Neural progenitor cell (in vitro differentiated cells): ENCODE data around the gene DEGS1. TPM values are rescaled to one million over a fixed set of nuclear protein-coding genes. Genes with fewer than 3 reads are reported as not detected.
A peak's percentile ranks its signal among the peaks of the same experiment; 100 is the strongest.

Source experiments
- DNase-seq: peaks from one replicate; pipeline ENCODE4 v3.0.0-alpha.2; 2016; ENCODE audit warnings: low spot score
- H2AFZ ChIP-seq: fragments of 200-600 bp; sonication (generic); replicated peaks from 2 replicates; pipeline ENCODE4 v1.6.1; 2016; ENCODE audit warnings: antibody characterized with exemption
- H3F3A ChIP-seq: fragments of 200-600 bp; sonication (generic); 2 replicates; pipeline ENCODE4 v1.6.1; 2016; ENCODE audit warnings: antibody characterized with exemption, low read depth
- H3K27ac ChIP-seq: fragments of 200-600 bp; sonication (generic); 2 replicates; pipeline ENCODE4 v1.5.1; 2016; ENCODE audit warnings: mild to moderate bottlenecking
- H3K27me3 ChIP-seq: fragments of 200-600 bp; sonication (generic); 2 replicates; pipeline ENCODE4 v1.6.1; 2016; ENCODE audit warnings: mild to moderate bottlenecking, moderate library complexity
- H3K36me3 ChIP-seq: fragments of 200-600 bp; sonication (generic); 2 replicates; pipeline ENCODE4 v1.5.1; 2016
- H3K4me1 ChIP-seq: fragments of 200-600 bp; sonication (generic); 2 replicates; pipeline ENCODE4 v1.6.1; 2016; ENCODE audit warnings: mixed run types
- H3K4me2 ChIP-seq: fragments of 200-600 bp; sonication (generic); 2 replicates; pipeline ENCODE4 v1.6.1; 2016
- H3K4me3 ChIP-seq: fragments of 200-600 bp; sonication (generic); 2 replicates; pipeline ENCODE4 v1.5.1; 2016
- H3K79me2 ChIP-seq: fragments of 200-600 bp; sonication (generic); 2 replicates; pipeline ENCODE4 v1.6.1; 2016; ENCODE audit warnings: low read depth
- H3K9ac ChIP-seq: fragments of 200-600 bp; sonication (generic); 2 replicates; pipeline ENCODE4 v1.6.1; 2016
- H3K9me3 ChIP-seq: fragments of 200-600 bp; sonication (generic); 2 replicates; pipeline ENCODE4 v1.5.1; 2016; ENCODE audit warnings: low read depth
- H4K20me1 ChIP-seq: fragments of 200-600 bp; sonication (generic); 2 replicates; pipeline ENCODE4 v1.6.1; 2016; ENCODE audit warnings: low read depth
- H3K27ac Mint-ChIP-seq: 3 replicates; pipeline ENCODE4 v1.8.0; 2021; ENCODE audit warnings: mixed read lengths
- H3K27me3 Mint-ChIP-seq: 2 replicates; pipeline ENCODE4 v1.8.0; 2022; ENCODE audit warnings: low read depth, mild to moderate bottlenecking, inconsistent platforms, moderate library complexity, mixed read lengths; ENCODE audit not compliant: insufficient read depth
- H3K36me3 Mint-ChIP-seq: 3 replicates; pipeline ENCODE4 v1.8.0; 2021; ENCODE audit warnings: mixed read lengths
- H3K4me1 Mint-ChIP-seq: 3 replicates; pipeline ENCODE4 v1.8.0; 2021; ENCODE audit warnings: mixed read lengths
- H3K4me3 Mint-ChIP-seq: 3 replicates; pipeline ENCODE4 v1.8.0; 2021; ENCODE audit warnings: mild to moderate bottlenecking, moderate library complexity, mixed read lengths
- H3K9me3 Mint-ChIP-seq: 3 replicates; pipeline ENCODE4 v1.8.0; 2020; ENCODE audit warnings: mixed read lengths
- EZH2 ChIP-seq: fragments of 200-600 bp; sonication (generic); IDR thresholded peaks from 2 replicates; pipeline ENCODE4 v1.6.1; 2017; ENCODE audit warnings: antibody characterized with exemption, mild to moderate bottlenecking, moderate library complexity
- EZH2phosphoT487 ChIP-seq: fragments of 200-600 bp; sonication (generic); IDR thresholded peaks from 2 replicates; pipeline ENCODE4 v1.6.1; 2017; ENCODE audit warnings: antibody characterized with exemption
- total RNA-seq: library from RNA; depleted of rRNA; stranded (reverse); fragments of >200 nt; gene quantifications from 2 replicates; pipeline ENCODE4 v1.2.3, GENCODE V29; 2015; ENCODE audit warnings: low replicate concordance
- TF ChIP-seq, protein P1 (sequence below): fragments of 200-600 bp; sonication (generic); IDR thresholded peaks from 2 replicates; pipeline ENCODE4 v1.5.1; 2017; ENCODE audit warnings: antibody characterized with exemption, mild to moderate bottlenecking

The DEGS1 gene
- 47.4 and 91.2 TPM in 2 replicates for total RNA-seq

DNA sequence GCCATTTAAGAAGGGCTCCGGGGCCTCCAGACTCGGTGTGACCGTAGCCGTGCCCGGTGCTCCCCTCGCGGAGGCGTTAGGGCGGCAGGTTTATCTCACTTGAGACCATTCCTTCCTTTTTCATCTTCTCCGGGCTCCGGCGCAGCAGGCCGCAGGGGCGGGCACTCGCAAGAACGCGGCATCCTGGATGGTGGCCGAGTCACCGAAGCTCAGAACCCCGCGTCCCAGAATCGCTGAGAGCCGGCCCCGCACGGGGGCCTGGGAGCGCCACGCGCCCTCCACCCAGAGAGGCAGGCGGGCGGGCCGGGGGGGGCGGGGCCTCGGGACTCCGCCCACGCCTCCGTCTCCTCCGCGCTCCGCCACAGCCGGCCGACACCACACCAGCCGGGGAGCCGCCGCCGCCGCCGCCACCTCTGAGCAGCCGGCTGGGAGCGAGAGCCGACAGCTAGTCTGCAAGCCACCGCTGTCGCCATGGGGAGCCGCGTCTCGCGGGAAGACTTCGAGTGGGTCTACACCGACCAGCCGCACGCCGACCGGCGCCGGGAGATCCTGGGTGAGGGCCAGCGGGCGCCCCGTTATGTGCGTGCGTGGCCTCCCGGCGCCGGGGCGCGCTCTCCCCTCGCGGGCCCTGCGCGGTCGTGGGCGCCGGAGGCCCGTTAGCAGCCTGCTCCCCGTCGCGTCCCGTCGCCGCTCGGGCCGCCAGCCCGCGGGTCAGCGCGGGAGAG, at the start of gene DEGS1:
DEGS1 (plus strand) TSS at position 375 of the 725 bp plus-strand sequence; CDS start at position 472, 97 bp downstream.
- no peaks in the 10 kb centered on the region for H4K20me1 ChIP-seq
- no peaks in the 10 kb centered on the region for H3K36me3 ChIP-seq
- H2AFZ ChIP-seq = peak within 1 kb of the TSS; percentile 82
- Mint-ChIP-seq H3K27ac (peak within 1 kb of the TSS; percentile 88), H3K4me1 (peaks cover 20% of the 10 kb centered on the region), H3K9me3 (peaks cover 7% of the 10 kb centered on the region), H3K36me3 (peaks cover 22% of the 10 kb centered on the region), H3K4me3 (peak within 1 kb of the TSS; percentile 95), H3K27me3 (peaks cover 8% of the 10 kb centered on the region)
- H3K27me3 ChIP-seq = no peaks in the 10 kb centered on the region
- H3K4me1 ChIP-seq = peaks cover 6% of the 10 kb centered on the region
- no peaks in the 10 kb centered on the region for H3K9me3 ChIP-seq
- H3K27ac ChIP-seq = peak within 1 kb of the TSS; percentile 66
- peak within 1 kb of the TSS; percentile 86 for H3K4me2 ChIP-seq
- H3K79me2 ChIP-seq = peaks cover 46% of the 10 kb centered on the region
- H3F3A ChIP-seq = peaks cover 21% of the 10 kb centered on the region
- H3K4me3 ChIP-seq = peak within 1 kb of the TSS; percentile 69
- peak within 1 kb of the TSS; percentile 43 for H3K9ac ChIP-seq
- TF ChIP-seq EZH2 = peak; percentile 25
- TF ChIP-seq EZH2phosphoT487 = no peak
- TF ChIP-seq, protein P1, sequence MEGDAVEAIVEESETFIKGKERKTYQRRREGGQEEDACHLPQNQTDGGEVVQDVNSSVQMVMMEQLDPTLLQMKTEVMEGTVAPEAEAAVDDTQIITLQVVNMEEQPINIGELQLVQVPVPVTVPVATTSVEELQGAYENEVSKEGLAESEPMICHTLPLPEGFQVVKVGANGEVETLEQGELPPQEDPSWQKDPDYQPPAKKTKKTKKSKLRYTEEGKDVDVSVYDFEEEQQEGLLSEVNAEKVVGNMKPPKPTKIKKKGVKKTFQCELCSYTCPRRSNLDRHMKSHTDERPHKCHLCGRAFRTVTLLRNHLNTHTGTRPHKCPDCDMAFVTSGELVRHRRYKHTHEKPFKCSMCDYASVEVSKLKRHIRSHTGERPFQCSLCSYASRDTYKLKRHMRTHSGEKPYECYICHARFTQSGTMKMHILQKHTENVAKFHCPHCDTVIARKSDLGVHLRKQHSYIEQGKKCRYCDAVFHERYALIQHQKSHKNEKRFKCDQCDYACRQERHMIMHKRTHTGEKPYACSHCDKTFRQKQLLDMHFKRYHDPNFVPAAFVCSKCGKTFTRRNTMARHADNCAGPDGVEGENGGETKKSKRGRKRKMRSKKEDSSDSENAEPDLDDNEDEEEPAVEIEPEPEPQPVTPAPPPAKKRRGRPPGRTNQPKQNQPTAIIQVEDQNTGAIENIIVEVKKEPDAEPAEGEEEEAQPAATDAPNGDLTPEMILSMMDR = no peak
- peak; percentile 95 for DNase-seq

DNA sequence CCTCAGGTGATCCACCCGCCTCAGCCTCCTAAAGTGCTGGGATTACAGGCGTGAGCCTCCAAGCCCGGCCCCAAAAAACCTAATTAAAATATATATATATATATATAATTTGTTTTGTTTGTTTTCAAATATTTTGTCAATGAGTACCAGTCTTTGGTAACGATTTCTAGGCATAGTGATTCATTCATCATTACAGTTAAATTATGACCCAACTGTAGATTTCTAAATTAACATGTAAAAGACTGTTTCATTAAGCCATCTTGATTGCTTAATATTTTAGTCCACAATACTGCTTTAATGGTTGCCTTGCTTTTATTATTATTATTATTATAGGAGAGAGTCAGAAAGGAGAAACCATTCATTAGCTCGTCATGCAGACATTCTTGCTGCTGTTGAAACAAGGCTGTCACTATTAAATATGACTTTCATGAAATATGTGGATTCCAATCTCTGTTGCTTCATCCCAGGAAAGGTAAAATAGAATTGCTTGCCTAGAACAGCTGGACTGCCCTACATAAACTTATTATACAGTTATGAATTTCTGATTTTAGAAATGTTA, 49.2 kb upstream of the DEGS1 start:
- H3K36me3 ChIP-seq = peaks cover 25% of the 10 kb centered on the region

DNA sequence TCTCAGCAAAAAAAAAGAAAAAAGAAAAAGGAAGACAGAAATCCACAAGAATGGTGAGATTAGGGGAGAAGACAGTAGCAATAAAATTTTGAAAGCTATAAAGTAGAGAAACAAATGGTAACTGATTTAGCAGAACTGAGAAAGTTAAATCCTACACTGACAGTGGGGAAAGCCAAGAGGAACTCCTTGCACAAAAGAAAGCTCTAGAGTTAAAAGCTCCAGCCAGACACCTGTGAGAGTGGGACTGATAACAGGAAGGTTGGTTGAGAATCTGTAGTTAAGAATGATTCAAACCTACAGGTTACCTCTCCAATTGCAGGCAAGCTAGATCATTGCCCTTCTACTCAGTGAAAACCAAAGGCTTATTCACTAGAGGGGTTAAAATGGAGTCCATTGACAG, 45.5 kb upstream of the DEGS1 start:
- Histone ChIP-seq H3K4me2 (no peak overlapping the region), H3K9ac (no peak overlapping the region), H3K9me3 (no peaks in the 10 kb centered on the region), H3K79me2 (no peaks in the 10 kb centered on the region), H3K36me3 (peaks cover 8% of the 10 kb centered on the region), H3F3A (no peaks in the 10 kb centered on the region), H3K27me3 (no peaks in the 10 kb centered on the region), H3K4me1 (no peaks in the 10 kb centered on the region), H3K27ac (no peak overlapping the region), H2AFZ (no peak overlapping the region), H3K4me3 (no peak overlapping the region), H4K20me1 (no peaks in the 10 kb centered on the region)
- Mint-ChIP-seq H3K4me1 (no peaks in the 10 kb centered on the region), H3K27me3 (no peaks in the 10 kb centered on the region), H3K27ac (no peak overlapping the region), H3K9me3 (no peaks in the 10 kb centered on the region), H3K36me3 (peaks cover 12% of the 10 kb centered on the region), H3K4me3 (no peak overlapping the region)
- DNase-seq = no peak
- TF ChIP-seq EZH2phosphoT487 = no peak
- TF ChIP-seq, protein P1 = no peak

More for the DNA sequence above, 49.2 kb upstream of the DEGS1 start:
- Histone ChIP-seq H3K79me2 (peaks cover 7% of the 10 kb centered on the region), H3K9me3 (no peaks in the 10 kb centered on the region), H3K4me1 (no peaks in the 10 kb centered on the region), H4K20me1 (no peaks in the 10 kb centered on the region), H3K4me3 (no peak overlapping the region), H3K27me3 (no peaks in the 10 kb centered on the region), H3K4me2 (no peak overlapping the region), H2AFZ (no peak overlapping the region), H3K9ac (no peak overlapping the region), H3K27ac (no peak overlapping the region), H3F3A (no peaks in the 10 kb centered on the region)
- Mint-ChIP-seq H3K4me1 (no peaks in the 10 kb centered on the region), H3K9me3 (peaks cover 17% of the 10 kb centered on the region), H3K4me3 (no peak overlapping the region), H3K36me3 (peaks cover 32% of the 10 kb centered on the region), H3K27me3 (no peaks in the 10 kb centered on the region), H3K27ac (no peak overlapping the region)
- no peak for TF ChIP-seq EZH2
- TF ChIP-seq, protein P1 = no peak
- TF ChIP-seq EZH2phosphoT487 = no peak
- no peak for DNase-seq
